Activated naive CD8-positive, alpha-beta T cell (primary cell): ENCODE results near the gene NAT14.
A peak's percentile ranks its signal among the peaks of the same experiment; 100 is the strongest.
"Not testable (repeated sequence)": the region's sequence is repeated elsewhere in the genome, so short reads cannot be mapped to it uniquely, and the experiment has no call there.

Source experiments
- H3K27ac Mint-ChIP-seq: one replicate; pipeline ENCODE4 v1.8.0; 2021; ENCODE audit warnings: mixed read lengths
- H3K27me3 Mint-ChIP-seq: one replicate; pipeline ENCODE4 v1.8.0; 2021; ENCODE audit warnings: mixed read lengths
- H3K36me3 Mint-ChIP-seq: one replicate; pipeline ENCODE4 v1.8.0; 2021; ENCODE audit warnings: mixed read lengths
- H3K4me1 Mint-ChIP-seq: one replicate; pipeline ENCODE4 v1.8.0; 2021; ENCODE audit warnings: low read depth, mixed read lengths
- H3K4me3 Mint-ChIP-seq: one replicate; pipeline ENCODE4 v1.8.0; 2021; ENCODE audit warnings: mild to moderate bottlenecking, mixed read lengths
- H3K9me3 Mint-ChIP-seq: one replicate; pipeline ENCODE4 v1.8.0; 2021; ENCODE audit warnings: low read depth, mixed read lengths

The NAT14 gene

DNA sequence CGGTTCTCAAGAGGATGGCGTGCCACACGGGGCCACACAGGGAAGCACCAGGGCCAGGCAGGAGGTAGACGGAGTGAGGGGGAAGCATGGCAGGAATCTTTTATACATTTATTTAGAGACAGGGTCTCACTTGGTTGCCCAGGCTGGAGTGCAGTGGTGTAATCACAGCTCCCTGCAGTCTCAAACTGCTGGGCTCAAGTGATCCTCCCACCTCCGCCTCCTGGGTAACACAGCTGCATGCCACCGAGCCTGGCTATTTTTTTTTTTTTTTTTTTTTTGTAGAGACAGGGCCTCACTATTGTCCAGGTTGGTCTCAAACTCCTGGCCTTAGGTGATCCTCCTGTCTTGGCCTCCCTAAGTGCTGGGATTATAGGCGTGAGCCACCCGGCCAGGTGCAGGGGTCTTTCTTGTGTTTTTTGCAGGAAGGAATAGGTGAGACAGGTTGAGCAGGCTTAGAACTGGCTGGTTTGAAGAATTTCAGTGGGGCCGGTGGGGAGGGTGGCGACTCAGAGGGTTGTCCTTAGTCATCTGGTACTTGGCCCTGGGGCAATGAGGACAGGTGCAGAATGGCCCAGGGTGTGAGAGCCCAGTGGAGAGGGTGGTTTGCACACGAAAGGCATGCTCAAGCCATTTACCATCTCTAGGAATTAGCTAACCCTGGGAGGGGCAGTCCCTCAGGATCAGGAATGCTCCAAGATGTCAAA lies 10.8 kb downstream of the NAT14 start:
- H3K4me1 Mint-ChIP-seq = no peaks in the 10 kb centered on the region
- no peak overlapping the region for H3K4me3 Mint-ChIP-seq
- H3K9me3 Mint-ChIP-seq = no peaks in the 10 kb centered on the region
- peaks cover 2% of the 10 kb centered on the region for H3K27me3 Mint-ChIP-seq
- H3K27ac Mint-ChIP-seq = no peak overlapping the region
- no peaks in the 10 kb centered on the region for H3K36me3 Mint-ChIP-seq

- H3K4me1 Mint-ChIP-seq, H3K9me3 Mint-ChIP-seq, H3K27ac Mint-ChIP-seq, H3K27me3 Mint-ChIP-seq, H3K36me3 Mint-ChIP-seq, H3K4me3 Mint-ChIP-seq: not testable (repeated sequence)
These were observed 11.8 kb downstream of the NAT14 start for GRCh38 chr19:55496820-55497219.

- Mint-ChIP-seq H3K4me3 (no peak overlapping the region), H3K4me1 (peaks cover 8% of the 10 kb centered on the region), H3K27me3 (peaks cover 2% of the 10 kb centered on the region), H3K27ac (no peak overlapping the region), H3K9me3 (no peaks in the 10 kb centered on the region), H3K36me3 (no peaks in the 10 kb centered on the region)
These were observed 12.8 kb downstream of the NAT14 start for GRCh38 chr19:55497763-55498162.

DNA sequence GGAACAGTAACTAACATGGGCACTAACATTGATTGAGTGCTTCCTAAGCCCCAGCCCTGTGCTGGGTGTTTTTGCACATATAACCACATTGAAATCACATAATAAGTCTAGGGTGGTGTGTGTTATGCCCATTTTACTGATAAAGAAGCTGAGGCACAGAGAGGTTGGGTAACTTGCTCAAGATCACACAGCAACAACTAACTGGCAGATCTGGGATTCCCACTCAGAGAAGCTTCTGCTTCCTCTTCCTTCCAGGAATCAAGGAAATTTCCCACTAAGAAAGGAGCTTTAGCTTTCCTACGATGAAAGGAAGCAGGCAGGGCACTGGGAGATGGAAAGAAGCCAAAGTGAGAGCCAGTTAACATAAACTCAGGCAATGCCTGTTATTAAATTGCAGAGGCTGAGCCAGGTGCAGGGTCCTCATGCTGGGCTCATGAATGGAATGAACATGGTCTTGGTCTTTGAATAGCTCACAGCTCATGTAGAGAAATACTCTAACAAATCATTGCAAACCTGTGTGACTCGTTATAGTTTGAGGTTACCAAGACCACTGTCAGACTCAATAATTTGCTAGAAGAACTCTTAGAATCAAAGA lies 13.4 kb downstream of the NAT14 start:
- Mint-ChIP-seq H3K4me3 (no peak overlapping the region), H3K27ac (no peak overlapping the region), H3K4me1 (peaks cover 11% of the 10 kb centered on the region), H3K27me3 (no peaks in the 10 kb centered on the region), H3K36me3 (no peaks in the 10 kb centered on the region), H3K9me3 (no peaks in the 10 kb centered on the region)

DNA sequence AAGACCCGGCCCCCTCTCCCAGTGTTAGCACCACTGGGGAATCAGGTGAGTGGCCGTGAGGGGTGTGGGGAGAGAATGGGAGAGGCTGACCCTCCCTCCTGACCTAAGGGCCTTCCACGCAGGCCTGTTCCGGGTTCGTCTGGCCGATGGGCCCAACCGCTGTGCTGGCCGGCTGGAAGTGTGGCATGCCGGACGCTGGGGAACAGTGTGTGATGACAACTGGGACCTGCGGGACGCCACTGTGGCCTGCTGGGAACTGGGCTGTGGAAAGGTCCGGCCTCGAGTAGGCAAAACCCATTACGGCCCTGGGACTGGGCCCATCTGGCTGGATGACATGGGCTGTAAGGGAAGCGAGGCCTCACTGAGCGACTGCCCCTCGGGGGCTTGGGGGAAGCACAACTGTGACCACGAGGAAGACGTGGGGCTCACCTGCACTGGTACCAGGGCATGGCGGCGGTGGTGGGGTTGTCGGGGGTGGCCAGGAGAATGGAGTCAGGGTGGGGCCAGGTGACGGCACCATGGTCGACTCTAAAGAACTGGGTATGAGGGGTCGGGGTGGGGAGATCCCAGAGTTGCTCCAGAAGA lies 15.5 kb downstream of the NAT14 start:
- H3K4me3 Mint-ChIP-seq = no peak overlapping the region
- H3K9me3 Mint-ChIP-seq = no peaks in the 10 kb centered on the region
- no peaks in the 10 kb centered on the region for H3K36me3 Mint-ChIP-seq
- peaks cover 15% of the 10 kb centered on the region for H3K4me1 Mint-ChIP-seq
- H3K27ac Mint-ChIP-seq = no peak overlapping the region
- no peaks in the 10 kb centered on the region for H3K27me3 Mint-ChIP-seq

DNA sequence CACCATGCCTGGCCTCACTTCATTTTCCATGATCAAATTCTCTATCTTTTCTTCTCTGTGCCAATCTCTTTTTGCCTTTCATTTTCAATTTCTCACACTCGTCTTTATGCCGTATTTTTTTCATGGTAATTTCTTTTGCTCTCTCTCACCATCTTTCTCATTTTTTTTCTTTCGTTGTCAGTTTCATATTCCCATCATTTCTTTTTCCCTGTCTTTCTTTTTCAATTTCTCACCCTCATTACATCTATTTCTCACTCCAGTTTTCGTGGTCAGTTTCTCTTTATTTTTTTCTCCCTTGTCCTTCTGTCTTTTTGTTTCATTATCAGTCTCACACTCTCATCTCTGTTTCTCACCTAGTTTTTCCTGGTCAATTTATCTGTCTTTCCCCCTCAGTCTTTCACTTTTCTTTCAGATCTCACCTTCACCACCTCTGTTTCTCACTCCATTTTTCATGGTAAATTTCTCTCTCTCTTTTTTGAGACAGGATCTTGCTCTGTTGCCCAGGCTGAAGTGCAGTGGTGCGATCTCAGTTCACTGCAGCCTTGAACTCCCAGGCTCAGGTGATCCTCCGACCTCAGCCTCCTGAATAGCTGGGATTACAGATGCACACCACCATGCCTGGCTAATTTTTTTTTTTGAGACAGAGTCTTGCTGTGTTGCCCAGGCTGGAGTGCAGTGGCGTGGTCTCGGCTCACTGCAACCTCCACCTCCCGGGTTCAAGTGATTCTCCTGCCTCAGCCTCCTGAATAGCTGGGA lies 17.4 kb downstream of the NAT14 start:
- no peaks in the 10 kb centered on the region for H3K9me3 Mint-ChIP-seq
- H3K36me3 Mint-ChIP-seq = no peaks in the 10 kb centered on the region
- no peaks in the 10 kb centered on the region for H3K27me3 Mint-ChIP-seq
- peaks cover 15% of the 10 kb centered on the region for H3K4me1 Mint-ChIP-seq
- peak overlapping the region; percentile 35 for H3K4me3 Mint-ChIP-seq
- peak overlapping the region; percentile 35 for H3K27ac Mint-ChIP-seq

DNA sequence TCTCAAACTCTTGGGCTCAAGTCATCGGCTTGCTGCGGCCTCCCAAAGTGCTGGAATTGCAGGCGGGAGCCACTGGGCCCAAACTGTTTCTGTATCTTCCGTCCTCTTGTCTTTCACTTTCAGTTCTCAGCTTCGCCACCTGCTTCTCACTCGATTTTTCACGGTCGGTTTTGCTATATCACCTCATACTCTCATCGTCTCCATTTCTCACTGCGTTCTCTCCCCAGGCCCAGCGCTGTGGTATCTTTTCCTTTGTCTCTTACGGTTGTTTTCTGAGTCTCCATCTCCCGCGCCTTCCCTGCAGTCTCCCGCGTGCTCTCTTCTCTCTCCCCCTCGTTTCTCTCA lies 18.1 kb downstream of the NAT14 start:
- Mint-ChIP-seq H3K4me3 (peak overlapping the region; percentile 84), H3K36me3 (no peaks in the 10 kb centered on the region), H3K4me1 (peaks cover 15% of the 10 kb centered on the region), H3K27ac (peak overlapping the region; percentile 82), H3K27me3 (no peaks in the 10 kb centered on the region), H3K9me3 (no peaks in the 10 kb centered on the region)

GRCh38 chr19:55503502-55504251 lies 18.7 kb downstream of the NAT14 start:
- Mint-ChIP-seq H3K4me1 (peaks cover 15% of the 10 kb centered on the region), H3K9me3 (no peaks in the 10 kb centered on the region), H3K27me3 (no peaks in the 10 kb centered on the region), H3K4me3 (peak overlapping the region; percentile 84), H3K27ac (peak overlapping the region; percentile 82), H3K36me3 (no peaks in the 10 kb centered on the region)

DNA sequence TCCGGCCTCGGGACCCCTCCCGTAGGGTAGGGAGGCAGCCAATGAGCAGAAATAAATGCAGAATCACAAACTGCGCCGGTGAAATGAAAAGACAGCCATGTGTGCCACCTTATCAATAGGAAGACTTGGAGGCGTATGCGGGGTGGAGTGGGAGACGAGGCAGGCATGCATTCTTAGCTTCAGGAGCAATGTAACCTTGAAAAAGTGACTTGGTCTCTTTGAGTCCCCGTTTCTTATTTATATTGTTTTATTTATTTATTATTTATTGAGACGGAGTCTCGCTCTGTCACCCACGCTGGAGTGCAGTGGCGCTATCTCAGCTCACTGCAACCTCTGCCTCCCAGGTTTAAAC lies 19.2 kb downstream of the NAT14 start:
- peak overlapping the region; percentile 84 for H3K4me3 Mint-ChIP-seq
- no peaks in the 10 kb centered on the region for H3K9me3 Mint-ChIP-seq
- no peaks in the 10 kb centered on the region for H3K36me3 Mint-ChIP-seq
- peaks cover 15% of the 10 kb centered on the region for H3K4me1 Mint-ChIP-seq
- no peak overlapping the region for H3K27ac Mint-ChIP-seq
- no peaks in the 10 kb centered on the region for H3K27me3 Mint-ChIP-seq

DNA sequence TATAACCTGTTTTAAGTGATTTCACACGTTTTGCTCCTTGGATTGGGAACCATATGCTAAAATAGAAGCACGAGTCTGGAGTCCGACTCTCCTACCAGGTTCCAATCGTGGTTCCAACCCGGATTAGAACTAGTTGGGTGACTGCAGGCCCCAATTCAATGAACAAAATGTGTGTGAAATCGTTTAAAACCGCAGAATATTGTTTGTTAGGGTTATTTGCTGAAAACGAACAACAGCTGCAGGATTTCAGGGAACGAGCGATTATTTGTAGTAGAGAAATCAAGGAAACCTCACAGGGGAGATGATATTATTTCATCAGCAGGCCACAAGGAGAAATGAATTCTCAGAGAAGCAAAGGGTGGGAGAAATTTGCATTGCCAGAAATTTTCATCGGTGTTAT lies 20.0 kb downstream of the NAT14 start:
- H3K4me1 Mint-ChIP-seq = peaks cover 15% of the 10 kb centered on the region

GRCh38 chr19:55508120-55508519 lies 23.1 kb downstream of the NAT14 start:
- Mint-ChIP-seq H3K27me3 (peaks cover 3% of the 10 kb centered on the region), H3K27ac (no peak overlapping the region), H3K9me3 (no peaks in the 10 kb centered on the region), H3K4me1 (peaks cover 6% of the 10 kb centered on the region), H3K36me3 (no peaks in the 10 kb centered on the region), H3K4me3 (no peak overlapping the region)

More for the DNA sequence above, 20.0 kb downstream of the NAT14 start:
- no peaks in the 10 kb centered on the region for H3K9me3 Mint-ChIP-seq
- no peak overlapping the region for H3K27ac Mint-ChIP-seq
- no peaks in the 10 kb centered on the region for H3K36me3 Mint-ChIP-seq
- H3K4me3 Mint-ChIP-seq = no peak overlapping the region
- H3K27me3 Mint-ChIP-seq = no peaks in the 10 kb centered on the region

- Mint-ChIP-seq H3K27me3 (no peaks in the 10 kb centered on the region), H3K9me3 (no peaks in the 10 kb centered on the region), H3K27ac (peak overlapping the region; percentile 38), H3K4me1 (peaks cover 2% of the 10 kb centered on the region), H3K4me3 (peak overlapping the region; percentile 82), H3K36me3 (no peaks in the 10 kb centered on the region)
These were observed 32.1 kb downstream of the NAT14 start for GRCh38 chr19:55516878-55517620.

DNA sequence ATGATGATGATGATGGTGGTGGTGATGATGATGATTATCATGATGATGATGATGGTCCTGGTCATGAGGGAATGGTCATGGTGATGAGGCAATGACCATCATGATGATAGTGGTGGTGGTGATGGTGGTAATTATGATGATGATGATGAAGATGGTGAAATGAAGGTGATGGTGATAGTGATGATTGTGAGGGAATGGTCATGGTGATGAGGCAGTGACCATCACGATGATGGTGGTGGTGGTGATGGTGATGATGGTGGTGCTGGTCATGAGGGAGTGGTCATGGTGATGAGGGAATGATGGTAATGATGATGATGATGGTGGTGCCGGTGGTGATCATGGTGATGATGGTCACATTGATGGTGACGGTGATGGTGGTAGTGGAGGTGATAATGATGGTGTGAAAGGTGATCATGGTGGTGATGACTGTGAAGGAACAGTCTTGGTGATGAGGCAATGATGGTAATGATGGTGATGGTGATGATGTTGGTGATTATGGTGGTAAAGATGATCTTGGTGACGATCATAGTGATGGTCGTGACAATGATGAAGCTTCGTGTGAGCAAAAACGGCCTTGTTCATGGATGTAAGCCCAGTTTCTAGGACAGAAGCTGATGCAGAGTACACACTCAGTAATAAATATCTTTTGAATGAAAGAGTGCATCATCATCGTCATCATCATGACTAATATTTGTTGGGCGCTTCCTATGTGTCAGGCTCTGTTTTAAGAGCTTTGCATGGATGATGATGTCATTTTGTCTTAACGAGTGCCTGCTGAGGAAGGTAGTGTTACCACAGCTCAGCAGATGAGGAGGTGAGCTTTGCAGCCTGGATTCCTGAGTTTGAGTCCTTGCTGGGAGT lies 34.7 kb downstream of the NAT14 start:
- Mint-ChIP-seq H3K4me3 (no peak overlapping the region), H3K27me3 (peaks cover 2% of the 10 kb centered on the region), H3K4me1 (peaks cover 2% of the 10 kb centered on the region), H3K36me3 (no peaks in the 10 kb centered on the region), H3K9me3 (no peaks in the 10 kb centered on the region), H3K27ac (no peak overlapping the region)
